Astrocyte (in vitro differentiated cells and primary cell): ENCODE results near the gene TMEM238. TPM values are rescaled to one million over a fixed set of nuclear protein-coding genes. Genes with fewer than 3 reads are reported as not detected.

Experiments used
- DNase-seq: peaks from one replicate; pipeline ENCODE4 v3.0.0-alpha.2; 2010; ENCODE audit warnings: low read depth
- FAIRE-seq: peaks from 2 replicates; lab custom pipeline; 2011; peaks lifted over from hg19 to GRCh38; lab: Jason Lieb, UNC
- H2AFZ ChIP-seq: 2 replicates; pipeline ENCODE4 v1.6.0; 2012; ENCODE audit warnings: low read depth, low read length, inconsistent platforms
- H3K27ac ChIP-seq: 2 replicates; pipeline ENCODE4 v1.5.1; 2011; ENCODE audit warnings: low read depth, low read length, inconsistent platforms
- H3K27me3 ChIP-seq: 2 replicates; pipeline ENCODE4 v1.6.0; 2011; ENCODE audit warnings: low read length, inconsistent platforms; ENCODE audit not compliant: insufficient read depth
- H3K36me3 ChIP-seq: 2 replicates; pipeline ENCODE4 v1.5.1; 2011; ENCODE audit warnings: low read length, inconsistent platforms; ENCODE audit not compliant: insufficient read depth
- H3K4me1 ChIP-seq: 2 replicates; pipeline ENCODE4 v1.5.1; 2011; ENCODE audit warnings: low read length, inconsistent platforms; ENCODE audit not compliant: insufficient read depth
- H3K4me2 ChIP-seq: 2 replicates; pipeline ENCODE4 v1.6.0; 2012; ENCODE audit warnings: low read length, inconsistent platforms
- H3K4me3 ChIP-seq: 2 replicates; pipeline ENCODE4 v1.5.1; 2011; ENCODE audit warnings: low read depth, mild to moderate bottlenecking, low read length, inconsistent platforms; ENCODE audit not compliant: insufficient read depth
- H3K79me2 ChIP-seq: 2 replicates; pipeline ENCODE4 v1.6.0; 2012; ENCODE audit warnings: mild to moderate bottlenecking, low read length, inconsistent platforms; ENCODE audit not compliant: insufficient read depth
- H3K9ac ChIP-seq: 2 replicates; pipeline ENCODE4 v1.6.0; 2012; ENCODE audit warnings: mild to moderate bottlenecking, low read length, inconsistent platforms
- H3K9me3 ChIP-seq: 2 replicates; pipeline ENCODE4 v1.5.1; 2012; ENCODE audit warnings: low read depth, mild to moderate bottlenecking, low read length, inconsistent platforms; ENCODE audit not compliant: insufficient read depth
- H4K20me1 ChIP-seq: 2 replicates; pipeline ENCODE4 v1.6.0; 2012; ENCODE audit warnings: low read length, inconsistent platforms; ENCODE audit not compliant: insufficient read depth
- H3K27ac Mint-ChIP-seq: one replicate; pipeline ENCODE4 v1.8.0; 2021; ENCODE audit warnings: mild to moderate bottlenecking, mixed read lengths; ENCODE audit not compliant: unreplicated experiment
- H3K27me3 Mint-ChIP-seq: one replicate; pipeline ENCODE4 v1.8.0; 2021; ENCODE audit warnings: low read depth, mixed read lengths; ENCODE audit not compliant: unreplicated experiment
- H3K36me3 Mint-ChIP-seq: one replicate; pipeline ENCODE4 v1.8.0; 2021; ENCODE audit warnings: low read depth, mixed read lengths; ENCODE audit not compliant: unreplicated experiment
- H3K4me1 Mint-ChIP-seq: one replicate; pipeline ENCODE4 v1.8.0; 2021; ENCODE audit warnings: low read depth, mixed read lengths; ENCODE audit not compliant: unreplicated experiment
- H3K4me3 Mint-ChIP-seq: one replicate; pipeline ENCODE4 v1.8.0; 2021; ENCODE audit warnings: mild to moderate bottlenecking, moderate library complexity, mixed read lengths; ENCODE audit not compliant: unreplicated experiment
- H3K9me3 Mint-ChIP-seq: one replicate; pipeline ENCODE4 v1.8.0; 2021; ENCODE audit warnings: mild to moderate bottlenecking, mixed read lengths; ENCODE audit not compliant: unreplicated experiment
- CTCF ChIP-seq: IDR thresholded peaks from 2 replicates; pipeline ENCODE4 v1.5.1; 2011; ENCODE audit warnings: low read depth, mild to moderate bottlenecking, inconsistent platforms, low read length, moderate library complexity; ENCODE audit not compliant: insufficient read depth
- EZH2 ChIP-seq: IDR thresholded peaks from 2 replicates; pipeline ENCODE4 v1.6.1; 2012; ENCODE audit warnings: mild to moderate bottlenecking, low read length, inconsistent platforms; ENCODE audit not compliant: insufficient read depth
- total RNA-seq: library from RNA; stranded (reverse); gene quantifications from 2 replicates; pipeline ENCODE4 v1.2.1, GENCODE V29; 2021

Gene TMEM238
- total RNA-seq, 1 donor from 2014 or later = 2.1 TPM

GRCh38 chr19:55406091-55406825 is 22.2 kb upstream of the TMEM238 start:
- Histone ChIP-seq H3K36me3 (peaks cover 28% of the 10 kb centered on the region), H3K27ac (peak overlapping the region; percentile 99), H3K27me3 (no peaks in the 10 kb centered on the region), H2AFZ (no peak overlapping the region), H3K79me2 (peaks cover 52% of the 10 kb centered on the region), H3K9me3 (no peaks in the 10 kb centered on the region), H3K4me2 (peak overlapping the region; percentile 94), H4K20me1 (peaks cover 53% of the 10 kb centered on the region), H3K9ac (peak overlapping the region; percentile 95), H3K4me3 (peak overlapping the region; percentile 81), H3K4me1 (peaks cover 20% of the 10 kb centered on the region)
- TF ChIP-seq CTCF (no peak), EZH2 (no peak)
- Mint-ChIP-seq H3K4me3 (peak overlapping the region; percentile 84), H3K27ac (peak overlapping the region; percentile 62), H3K36me3 (peaks cover 28% of the 10 kb centered on the region), H3K27me3 (peaks cover 4% of the 10 kb centered on the region), H3K9me3 (peaks cover 12% of the 10 kb centered on the region), H3K4me1 (peaks cover 15% of the 10 kb centered on the region)
- FAIRE-seq (no peak), DNase-seq (no peak)

- H3K9ac ChIP-seq = peak overlapping the region; percentile 95
- no peak for DNase-seq
These were observed 21.5 kb upstream of the TMEM238 start for GRCh38 chr19:55405638-55406037.

More at GRCh38 chr19:55405638-55406037, 21.5 kb upstream of the TMEM238 start:
- no peak for FAIRE-seq
- H3K27ac ChIP-seq = no peak overlapping the region
- H3K4me2 ChIP-seq = peak overlapping the region; percentile 94
- no peaks in the 10 kb centered on the region for H3K9me3 ChIP-seq
- H4K20me1 ChIP-seq = peaks cover 57% of the 10 kb centered on the region
- peaks cover 28% of the 10 kb centered on the region for H3K36me3 Mint-ChIP-seq
- no peak overlapping the region for H2AFZ ChIP-seq
- H3K27me3 Mint-ChIP-seq = no peaks in the 10 kb centered on the region
- peak overlapping the region; percentile 81 for H3K4me3 ChIP-seq
- TF ChIP-seq EZH2 (no peak), CTCF (no peak)
- H3K9me3 Mint-ChIP-seq = peaks cover 10% of the 10 kb centered on the region
- H3K4me1 Mint-ChIP-seq = peaks cover 15% of the 10 kb centered on the region
- peaks cover 20% of the 10 kb centered on the region for H3K4me1 ChIP-seq
- no peaks in the 10 kb centered on the region for H3K27me3 ChIP-seq
- H3K36me3 ChIP-seq = peaks cover 31% of the 10 kb centered on the region
- H3K79me2 ChIP-seq = peaks cover 52% of the 10 kb centered on the region
- peak overlapping the region; percentile 84 for H3K4me3 Mint-ChIP-seq
- H3K27ac Mint-ChIP-seq = no peak overlapping the region
